Testis (tissue), 2 donors: ENCODE measurements around the gene UBD.

Experiments used
- CTCF ChIP-seq, 3 experiments: fragments of 450-650 bp in 2 of 3; fragments of 200-600 bp in 1 of 3; sonication (generic) in 1 of 3; IDR thresholded peaks; one replicate each; pipeline ENCODE4 v1.5.1; 2016 to 2019; ENCODE audit warnings: antibody characterized with exemption in 3 of 3, mild to moderate bottlenecking in 2 of 3, moderate library complexity in 1 of 3
- POLR2A ChIP-seq: fragments of 450-650 bp; IDR thresholded peaks from one replicate; pipeline ENCODE4 v1.6.1; 2017; ENCODE audit warnings: antibody characterized with exemption, mild to moderate bottlenecking, moderate library complexity

- no peak for TF ChIP-seq CTCF (IDR thresholded peaks at IDR 0.05)
- no peak for TF ChIP-seq POLR2A
These were observed 29.6 kb downstream of the UBD start for GRCh38 chr6:29529956-29530355.
